GM21825 (cell line): ENCODE measurements around the gene IL7R.
A peak's percentile ranks its signal among the peaks of the same experiment; 100 is the strongest.
"Not testable (repeated sequence)": the region's sequence is repeated elsewhere in the genome, so short reads cannot be mapped to it uniquely, and the experiment has no call there.

Experiments
- ATAC-seq: cut with Tn5 transposase; IDR thresholded peaks from one replicate; pipeline ENCODE4 v1.9.1; 2021; ENCODE audit warnings: mild to moderate bottlenecking, moderate library complexity; ENCODE audit not compliant: unreplicated experiment

The IL7R gene

DNA sequence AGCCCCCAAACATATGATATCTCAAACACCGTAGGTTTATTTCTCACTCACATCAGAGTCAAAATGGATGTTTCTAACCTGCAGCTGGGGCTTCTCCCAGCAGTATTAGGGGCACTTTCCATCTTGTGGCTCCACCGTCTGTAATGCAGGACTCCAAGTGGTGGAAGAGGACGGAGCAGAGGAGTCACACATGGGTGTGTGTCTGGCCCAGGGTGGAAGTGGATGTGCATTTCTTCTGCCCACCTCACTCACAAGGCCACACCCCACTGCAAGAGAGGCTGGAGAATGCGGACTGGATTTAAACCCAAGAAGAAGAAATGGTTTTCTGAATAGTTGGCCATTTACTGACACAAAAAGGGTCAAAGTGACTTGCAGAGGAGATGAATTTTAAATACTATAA, 13.9 kb downstream of the IL7R start:
- no peak for ATAC-seq

DNA sequence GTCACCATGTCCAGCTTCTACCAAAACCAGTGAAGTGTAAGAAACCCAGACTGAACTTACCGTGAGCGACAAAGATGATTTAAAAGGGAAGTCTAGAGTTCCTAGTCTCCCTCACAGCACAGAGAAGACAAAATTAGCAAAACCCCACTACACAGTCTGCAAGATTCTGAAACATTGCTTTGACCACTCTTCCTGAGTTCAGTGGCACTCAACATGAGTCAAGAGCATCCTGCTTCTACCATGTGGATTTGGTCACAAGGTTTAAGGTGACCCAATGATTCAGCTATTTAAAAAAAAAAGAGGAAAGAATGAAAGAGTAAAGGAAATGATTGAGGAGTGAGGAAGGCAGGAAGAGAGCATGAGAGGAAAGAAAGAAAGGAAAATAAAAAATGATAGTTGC, 19.8 kb downstream of the IL7R start:
- no peak for ATAC-seq

GRCh38 chr5:35876922-35877321, 20.2 kb downstream of the IL7R start:
- no peak for ATAC-seq

- ATAC-seq: no peak
Observed at GRCh38 chr5:35877655-35878054, 21.0 kb downstream of the IL7R start.

- no peak for ATAC-seq
Observed at GRCh38 chr5:35878079-35878478, 21.4 kb downstream of the IL7R start.

DNA sequence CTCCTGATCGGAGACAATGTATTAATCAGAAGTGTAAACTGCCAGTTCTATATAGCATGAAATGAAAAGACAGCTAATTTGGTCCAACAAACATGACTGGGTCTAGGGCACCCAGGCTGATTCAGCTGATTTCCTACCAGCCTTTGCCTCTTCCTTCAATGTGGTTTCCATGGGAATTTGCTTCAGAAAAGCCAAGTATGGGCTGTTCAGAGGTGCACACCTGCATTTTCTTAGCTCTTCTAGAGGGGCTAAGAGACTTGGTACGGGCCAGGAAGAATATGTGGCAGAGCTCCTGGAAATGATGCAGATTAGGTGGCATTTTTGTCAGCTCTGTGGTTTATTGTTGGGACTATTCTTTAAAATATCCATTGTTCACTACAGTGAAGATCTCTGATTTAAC, 22.4 kb downstream of the IL7R start:
- ATAC-seq: no peak

DNA sequence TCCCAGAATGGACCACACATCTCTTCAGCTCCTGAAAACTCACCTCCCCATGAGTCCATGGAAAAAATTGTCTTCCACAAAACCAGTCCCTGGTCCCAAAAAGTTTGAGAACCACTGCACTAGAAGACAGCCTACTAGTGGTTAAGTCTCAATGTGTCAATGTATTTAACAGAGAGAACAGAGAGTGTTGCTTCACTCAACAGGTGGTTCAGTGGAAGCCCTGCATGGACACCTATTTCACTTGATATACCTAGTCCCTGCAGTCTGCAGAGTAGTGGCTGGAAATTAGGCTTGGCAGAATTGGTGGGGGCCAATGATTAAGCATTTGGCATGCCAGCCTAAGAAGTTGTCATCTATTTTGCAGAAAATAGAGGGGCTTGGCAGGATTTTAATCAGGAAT, 23.0 kb downstream of the IL7R start:
- ATAC-seq: no peak

DNA sequence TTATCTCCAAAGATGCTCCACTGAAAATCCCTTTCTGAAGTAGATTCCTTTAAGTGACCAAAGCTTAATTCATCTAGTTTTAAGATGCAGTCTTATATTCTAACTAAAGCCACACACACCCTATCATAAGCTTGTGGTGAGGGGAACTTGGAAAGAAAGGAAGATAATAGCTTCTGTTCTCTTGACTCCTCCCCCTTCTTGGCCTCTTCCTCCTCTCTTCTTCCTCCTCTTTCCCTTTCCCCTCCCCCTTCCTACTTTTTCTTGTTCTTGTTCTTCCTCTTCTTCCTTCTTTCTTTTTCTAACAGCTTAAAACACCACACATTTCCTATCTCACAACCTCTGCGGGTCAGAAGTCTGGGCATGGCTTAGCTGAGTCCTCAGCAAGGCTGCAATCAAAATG, 23.5 kb downstream of the IL7R start:
- ATAC-seq: no peak

DNA sequence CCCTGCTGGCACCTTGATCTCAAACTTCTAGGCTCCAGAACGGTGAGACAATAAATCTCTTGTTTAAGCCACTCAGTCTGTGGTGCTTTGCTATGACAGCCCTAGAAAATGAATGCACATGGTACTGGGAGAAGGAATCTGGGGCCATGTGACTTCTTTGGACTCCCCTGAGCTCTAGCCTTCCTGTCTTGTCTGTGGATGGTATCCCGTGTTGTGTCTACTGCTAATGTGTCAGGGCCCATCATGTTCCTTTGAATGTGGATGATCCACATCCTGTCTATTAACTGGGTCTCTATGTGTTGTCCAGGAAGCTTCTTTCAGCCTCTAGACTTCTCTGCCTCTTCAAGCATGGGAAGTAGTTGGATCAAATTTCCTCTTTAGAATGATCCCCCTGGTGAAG, 25.1 kb downstream of the IL7R start:
- ATAC-seq: no peak

GRCh38 chr5:35884191-35884769, 27.6 kb downstream of the IL7R start:
- ATAC-seq: peak; percentile 71

GRCh38 chr5:35884773-35885172, 28.1 kb downstream of the IL7R start:
- no peak for ATAC-seq

DNA sequence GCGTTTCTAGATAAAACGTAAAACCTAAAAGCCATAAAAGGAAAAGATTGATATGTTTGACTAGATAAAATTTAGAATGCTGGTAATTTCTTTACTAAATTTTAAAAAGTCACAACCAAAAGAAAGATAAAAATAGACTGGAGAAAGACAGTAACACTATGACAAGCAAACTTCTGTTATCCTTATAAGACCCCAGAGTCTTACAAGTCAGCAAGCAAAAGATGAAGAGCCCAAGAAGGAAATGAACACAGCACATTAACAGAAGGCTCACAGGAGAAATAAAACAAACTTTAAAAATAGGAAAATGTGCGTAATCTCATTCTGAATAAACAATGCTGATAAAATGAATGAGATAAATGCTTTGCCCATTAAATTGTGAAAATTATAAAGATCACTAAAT, 29.7 kb downstream of the IL7R start:
- ATAC-seq: no peak

DNA sequence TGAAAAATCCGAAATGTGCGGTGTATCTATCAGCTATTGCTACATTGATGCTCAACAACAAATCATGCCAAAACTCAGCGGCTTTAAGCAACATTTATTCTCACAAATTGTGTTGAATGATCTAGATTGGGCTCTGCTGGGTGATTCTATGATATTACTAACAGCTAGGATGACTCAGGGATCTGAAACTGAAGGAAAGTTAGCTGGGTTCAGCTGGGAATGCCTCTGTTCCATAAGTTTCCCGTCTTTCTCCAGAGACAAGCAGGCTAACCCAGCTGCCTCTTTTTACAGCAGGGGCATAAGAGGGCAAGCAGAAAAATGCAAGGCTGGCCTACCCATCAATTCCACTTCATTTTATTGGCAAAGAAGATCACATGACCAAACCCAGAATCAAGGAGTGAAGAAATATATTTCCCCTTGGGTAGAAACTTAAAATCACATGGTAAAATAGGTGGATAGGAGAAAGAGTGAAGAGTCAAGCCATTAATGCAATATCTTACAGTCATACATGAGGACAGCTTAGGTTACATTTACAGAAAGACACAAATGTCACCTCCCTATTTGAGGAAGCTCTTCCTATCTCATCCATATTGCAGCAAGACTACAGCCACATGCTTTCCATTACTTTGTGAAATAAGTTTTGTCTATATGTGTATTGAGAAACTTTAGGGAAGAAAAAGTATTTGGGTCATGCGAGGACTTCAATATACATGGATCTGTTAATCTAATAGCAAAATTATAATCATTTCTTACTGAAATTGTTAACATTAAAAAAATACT, 30.8 kb downstream of the IL7R start:
- ATAC-seq: no peak

DNA sequence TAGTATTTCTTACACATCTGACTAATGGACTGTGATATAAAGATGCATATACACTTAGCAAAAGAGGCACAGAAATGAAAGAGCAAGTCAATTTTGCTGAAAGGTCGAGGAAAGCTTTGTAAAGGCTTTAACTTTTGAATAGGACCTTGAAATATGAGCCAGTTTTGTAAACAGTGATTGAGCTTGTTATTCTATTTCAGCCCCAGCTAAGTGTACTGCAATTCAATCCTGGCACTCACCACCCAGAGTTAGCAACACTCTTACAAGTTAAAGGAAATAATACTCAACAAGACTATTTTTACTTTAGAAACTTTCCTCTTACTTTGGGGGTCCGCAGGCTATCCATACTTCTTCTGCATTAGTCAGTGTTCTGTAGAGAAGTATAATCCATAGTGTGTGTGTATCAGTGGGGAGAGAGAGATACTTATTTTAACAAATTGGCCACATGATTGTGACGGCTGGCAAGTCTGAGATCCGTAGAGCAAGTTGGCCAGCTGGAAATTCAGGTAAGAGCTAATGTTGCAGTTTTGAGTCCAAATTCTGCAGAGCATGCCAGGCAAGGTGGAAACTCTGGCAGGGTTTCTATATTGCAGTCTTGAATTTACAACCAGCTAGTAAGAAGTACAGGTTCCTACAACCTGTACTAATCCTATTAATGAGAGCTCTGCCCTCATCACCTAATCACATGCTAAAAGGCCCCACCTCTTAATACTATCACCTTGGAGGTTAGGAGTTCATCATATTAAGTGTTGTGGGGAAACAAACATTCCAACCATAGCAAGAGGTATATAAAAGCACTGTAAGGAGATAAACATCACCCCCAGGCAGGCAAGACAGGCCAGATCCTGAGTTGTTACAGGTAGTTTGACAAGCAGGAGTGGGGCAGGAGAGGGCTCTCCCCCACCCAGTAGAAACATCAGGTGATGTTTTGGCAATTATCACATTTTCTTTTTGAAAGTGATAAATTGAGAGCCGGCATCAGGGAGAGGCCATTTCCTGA, 33.6 kb downstream of the IL7R start:
- no peak for ATAC-seq

DNA sequence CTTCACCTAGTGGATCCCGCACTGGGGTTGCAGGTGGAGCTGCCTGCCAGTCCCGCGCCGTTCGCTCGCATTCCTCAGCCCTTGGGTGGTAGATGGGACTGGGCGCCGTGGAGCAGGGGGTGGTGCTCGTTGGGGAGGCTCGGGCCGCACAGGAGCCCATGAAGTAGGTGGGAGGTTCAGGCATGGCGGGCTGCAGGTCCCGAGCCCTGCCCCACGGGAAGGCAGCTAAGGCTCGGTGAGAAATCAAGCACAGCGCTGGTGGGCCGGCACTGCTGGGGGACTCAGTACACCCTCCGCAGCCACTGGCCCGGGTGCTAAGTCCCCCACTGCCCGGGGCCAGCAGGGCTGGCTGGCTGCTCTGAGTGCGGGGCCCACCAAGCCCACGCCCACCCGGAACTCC, 36.1 kb downstream of the IL7R start:
- ATAC-seq: not testable (repeated sequence)

GRCh38 chr5:35894131-35894530, 37.4 kb downstream of the IL7R start:
- ATAC-seq: no peak

DNA sequence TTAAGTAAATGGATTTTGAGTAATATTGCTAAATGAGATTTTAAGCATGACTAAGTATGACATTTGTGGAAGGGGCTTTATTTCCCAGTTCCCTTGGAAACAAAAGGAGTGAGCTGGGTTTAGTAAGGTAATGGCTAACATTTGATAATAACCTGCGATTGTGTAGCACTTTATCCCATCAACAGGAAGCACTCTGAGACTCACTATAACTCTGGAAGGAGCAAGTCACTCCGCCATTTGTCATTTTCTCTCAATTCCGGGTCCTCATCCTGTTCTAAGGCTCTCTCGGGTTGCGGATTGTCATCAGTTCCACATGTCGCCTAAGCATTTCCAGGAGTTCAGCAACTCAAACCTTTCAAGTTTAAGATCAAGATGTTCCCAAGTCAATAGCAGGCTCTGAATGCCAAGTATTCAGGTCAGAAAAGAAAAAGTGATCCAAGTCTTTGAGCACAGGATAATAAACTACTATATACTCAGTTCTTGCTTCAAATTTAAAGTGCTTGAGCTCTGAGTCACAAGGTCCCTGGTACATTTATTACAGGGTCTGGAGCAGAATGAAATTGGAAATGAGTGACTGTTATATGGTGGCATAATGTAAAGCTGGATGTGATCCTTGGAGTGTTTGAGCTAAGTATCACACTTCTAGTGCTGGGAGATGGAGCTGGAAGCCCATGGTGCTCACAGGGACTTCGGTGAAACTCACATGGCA, 42.4 kb downstream of the IL7R start:
- ATAC-seq: no peak

GRCh38 chr5:35899800-35900199, 43.1 kb downstream of the IL7R start:
- ATAC-seq: no peak

- ATAC-seq: no peak
Observed at GRCh38 chr5:35900972-35901695, 44.4 kb downstream of the IL7R start.

DNA sequence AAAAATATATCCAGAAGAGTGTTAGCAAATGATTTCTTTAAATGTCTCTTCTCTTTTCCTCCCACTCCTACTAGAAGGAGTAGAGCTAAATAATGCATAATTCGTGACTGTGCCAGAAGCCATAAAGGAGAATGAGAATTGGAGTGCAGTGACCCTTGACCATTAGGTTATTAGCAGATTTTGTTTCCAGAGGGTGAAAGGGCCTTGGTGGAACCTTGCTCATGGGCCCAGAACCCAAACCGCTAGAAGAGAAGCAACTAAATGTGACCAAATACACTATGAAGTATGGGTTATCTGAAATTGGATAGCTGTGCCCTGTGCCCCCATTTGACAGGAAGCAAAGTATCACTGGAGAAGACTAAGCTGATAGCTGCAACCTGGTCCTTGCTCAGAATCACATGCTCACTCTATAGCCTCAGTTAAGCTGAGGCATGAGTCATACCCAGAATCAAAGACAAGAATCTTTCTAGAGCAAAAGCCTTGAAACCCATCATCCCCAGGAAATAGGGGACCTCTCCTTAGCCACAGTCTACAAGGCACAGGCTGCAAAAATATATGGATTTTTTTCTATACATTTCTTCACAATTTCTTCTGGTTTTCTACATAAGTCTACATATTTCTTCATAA, 45.5 kb downstream of the IL7R start:
- ATAC-seq: peak; percentile 65
